GM11168 (cell line): ENCODE data around the gene SLC25A38.

Experiments
- in situ Hi-C: fragments of 300-500 bp; cut with MboI; formaldehyde crosslinking; loops from one replicate; pipeline ENCODE4 v1.12.0; 2022; ENCODE audit warnings: low sequenced_read_pairs; ENCODE audit not compliant: unreplicated experiment

SLC25A38 gene

DNA sequence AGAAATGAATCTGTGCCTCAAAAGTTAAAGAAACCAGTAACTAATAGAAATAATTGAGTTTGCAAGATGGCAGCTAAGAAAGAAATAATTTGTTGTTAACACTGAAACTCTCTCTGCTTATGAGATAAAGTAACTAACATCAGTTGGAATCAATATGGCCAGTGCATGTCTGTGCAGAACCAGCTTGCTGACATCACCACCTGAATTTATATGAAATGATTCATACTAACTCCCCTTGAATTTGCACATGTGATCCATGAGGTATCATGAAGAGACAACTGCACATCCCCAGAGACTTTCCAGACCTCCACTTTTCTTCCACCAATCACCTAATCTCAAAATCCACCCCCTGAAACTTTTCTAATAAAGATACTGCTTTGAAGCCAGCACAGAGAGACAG is 10.3 kb upstream of the SLC25A38 start:
- in situ Hi-C loops: loop anchor here (10.0 kb wide), 1 partner anchor 178 kb away; the partner anchor contains the start of gene XIRP1

DNA sequence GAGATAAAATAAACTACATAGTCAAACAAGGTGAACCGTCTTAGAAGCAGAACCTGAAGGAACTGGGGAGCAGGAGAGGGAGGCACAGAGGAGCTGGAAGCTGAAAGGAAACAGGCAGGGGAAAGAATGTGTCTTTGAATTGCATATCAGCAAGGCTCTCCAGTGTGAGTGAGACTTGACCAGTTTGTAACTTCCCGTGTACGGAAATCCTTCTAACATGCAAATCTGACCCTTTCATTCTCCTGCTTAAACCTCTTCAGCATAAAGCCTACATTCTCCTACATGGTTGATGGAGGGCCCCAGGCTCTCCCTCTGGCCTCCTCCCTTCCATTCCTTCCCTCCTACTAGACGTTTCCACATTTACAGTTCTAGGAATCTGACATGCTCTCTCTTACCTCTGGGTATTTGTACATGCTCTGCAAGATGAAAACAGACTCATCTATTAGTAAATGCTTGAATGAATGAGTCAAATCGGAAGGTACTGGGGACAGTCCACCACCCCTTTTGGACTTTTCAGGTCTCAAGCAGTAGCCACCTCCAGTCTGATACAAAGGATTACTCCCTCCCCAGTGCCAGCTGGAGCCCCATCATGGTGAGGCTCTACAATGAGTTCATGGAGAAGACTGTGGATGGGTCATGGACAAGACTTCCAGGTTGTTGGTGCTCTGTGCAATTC is 6.1 kb upstream of the SLC25A38 start:
- in situ Hi-C loops: loop anchor here (10.0 kb wide), 1 partner anchor 182 kb away; the partner anchor contains the start of gene XIRP1

DNA sequence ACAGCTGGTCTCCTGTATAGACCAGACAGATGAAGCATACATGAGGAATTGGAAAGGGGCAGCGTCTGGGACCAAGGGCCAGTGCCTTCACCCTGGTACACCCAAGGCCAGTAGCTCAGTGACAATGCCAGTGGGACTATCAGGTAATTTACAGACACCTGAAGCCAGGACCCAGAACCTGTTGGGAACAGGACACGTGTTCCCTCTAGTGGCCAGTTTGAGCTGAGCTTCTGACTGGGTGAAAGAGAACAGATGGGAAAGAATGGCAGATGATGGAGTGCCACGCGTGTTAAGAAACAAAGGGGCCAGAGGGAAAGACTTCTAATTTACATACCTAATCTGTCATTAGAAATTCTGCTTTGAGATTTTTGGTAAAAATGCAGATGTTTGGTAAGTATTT is 5.1 kb upstream of the SLC25A38 start:
- in situ Hi-C loops: loop anchor here (10.0 kb wide), 1 partner anchor 183 kb away; the partner anchor contains the start of gene XIRP1

DNA sequence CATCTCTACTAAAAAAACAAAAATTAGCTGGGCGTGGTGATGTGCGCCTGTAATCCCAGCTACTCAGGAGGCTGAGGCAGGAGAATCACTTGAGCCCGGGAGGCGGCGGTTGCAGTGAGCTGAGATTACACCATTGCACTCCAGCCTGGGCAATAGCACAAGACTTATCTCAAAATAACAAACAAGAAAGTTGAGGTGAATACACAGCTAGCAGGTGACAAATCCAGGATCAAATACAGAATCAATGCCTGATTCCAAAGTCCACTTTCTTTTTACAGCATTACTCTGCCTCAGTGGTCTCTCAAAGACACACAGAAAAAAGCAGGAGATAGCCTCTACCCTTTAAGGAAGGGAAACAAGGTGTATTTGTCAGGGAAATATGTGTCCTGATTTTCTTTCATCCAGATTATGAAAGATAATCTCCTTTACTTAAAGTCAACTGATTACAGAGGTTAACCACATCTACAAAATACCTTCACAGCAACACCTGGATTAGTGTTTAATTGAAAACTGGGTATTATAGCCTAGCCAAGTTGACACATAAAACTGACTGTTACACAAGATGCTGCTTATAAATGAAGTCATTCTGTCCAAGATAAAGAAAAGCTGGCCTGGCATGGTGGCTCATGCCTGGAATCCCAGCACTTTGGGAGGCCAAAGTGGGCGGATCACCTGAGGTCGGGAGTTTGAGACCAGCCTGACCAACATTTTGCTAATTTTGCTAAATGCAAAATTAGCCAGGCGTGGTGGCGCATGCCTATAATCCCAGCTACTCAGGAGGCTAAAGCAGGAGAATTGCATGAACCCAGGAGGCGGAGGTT is 4.0 kb upstream of the SLC25A38 start:
- in situ Hi-C loops: loop anchor here (10.0 kb wide), 1 partner anchor 184 kb away; the partner anchor contains the start of gene XIRP1

DNA sequence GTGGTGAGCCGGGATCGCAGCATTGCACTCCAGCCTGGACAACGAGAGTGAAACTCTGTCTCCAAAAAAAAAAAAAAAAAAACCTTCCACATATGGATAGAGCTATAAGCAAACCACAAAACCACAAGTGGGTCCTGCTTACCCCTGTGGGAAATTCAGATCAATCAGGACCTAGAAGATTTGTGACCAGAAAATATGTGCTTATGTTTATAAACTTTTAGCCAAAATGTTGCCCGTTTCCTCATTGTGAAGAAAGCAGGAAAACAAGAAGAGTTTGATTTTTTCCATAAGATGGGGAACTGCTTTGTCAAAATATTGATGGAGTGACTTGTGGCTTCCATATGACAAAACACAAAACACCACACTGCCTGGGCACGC is 3.4 kb upstream of the SLC25A38 start:
- in situ Hi-C loops: loop anchor here (10.0 kb wide), 1 partner anchor 185 kb away; the partner anchor contains the start of gene XIRP1

DNA sequence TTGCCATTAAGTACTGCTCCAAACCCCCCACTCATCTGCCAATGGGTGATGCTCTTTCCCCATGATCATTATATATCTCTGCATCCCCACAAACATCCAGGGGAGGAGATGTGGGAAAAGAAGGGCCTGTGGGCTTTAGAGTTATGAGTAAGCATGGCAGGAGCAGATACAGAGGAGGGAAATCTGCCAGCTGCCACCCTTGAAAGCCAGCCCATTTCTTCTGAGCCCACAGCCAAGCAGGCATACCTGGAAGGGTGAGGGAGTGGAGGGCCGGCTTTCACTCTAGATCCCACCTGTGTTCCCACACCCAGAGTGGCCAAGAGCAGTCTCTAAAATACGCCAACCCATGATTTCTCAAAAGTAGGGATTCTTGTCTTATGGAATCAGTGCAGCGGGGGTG is 1.7 kb upstream of the SLC25A38 start:
- in situ Hi-C loops: no loop called here

DNA sequence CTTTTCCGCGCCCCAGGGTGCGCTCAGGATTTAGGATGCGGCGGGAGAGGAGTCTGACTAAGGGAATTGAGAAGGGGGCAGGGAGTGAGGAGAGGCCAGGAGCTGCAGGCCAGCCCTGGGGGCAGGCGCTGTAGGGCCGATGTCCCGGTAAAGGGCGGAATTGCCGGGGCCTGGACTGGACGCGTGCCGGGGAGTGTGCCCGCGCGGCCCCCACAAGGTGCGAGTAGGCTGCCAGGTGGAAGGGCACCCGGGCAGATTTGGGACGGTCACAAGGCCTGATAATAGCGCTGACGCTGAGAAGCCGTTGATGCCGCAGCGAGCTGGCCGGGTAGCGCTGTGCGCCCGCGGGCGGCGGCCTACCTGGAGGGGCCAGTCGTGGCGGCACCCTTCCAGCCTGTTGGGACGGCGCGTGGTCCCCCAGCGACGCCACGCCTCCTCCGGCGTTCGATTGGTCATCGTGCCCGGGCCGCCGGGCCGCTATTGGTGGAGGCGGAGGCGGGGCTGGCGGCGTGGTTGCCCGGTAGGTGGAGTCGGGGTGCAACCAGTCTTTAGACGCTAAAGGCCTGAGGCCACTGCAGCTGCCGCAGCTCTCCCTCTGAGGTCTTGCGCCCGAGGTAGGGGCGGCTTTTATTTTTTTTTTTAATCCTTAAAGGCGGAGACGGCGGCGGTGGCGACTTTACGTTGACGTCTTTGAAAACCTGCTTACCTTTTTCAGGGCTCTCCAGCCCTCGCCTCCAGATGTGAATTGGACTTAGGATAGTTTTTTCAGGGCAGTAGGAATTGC is 903 bp downstream of the SLC25A38 start:
- in situ Hi-C loops: no loop called here

DNA sequence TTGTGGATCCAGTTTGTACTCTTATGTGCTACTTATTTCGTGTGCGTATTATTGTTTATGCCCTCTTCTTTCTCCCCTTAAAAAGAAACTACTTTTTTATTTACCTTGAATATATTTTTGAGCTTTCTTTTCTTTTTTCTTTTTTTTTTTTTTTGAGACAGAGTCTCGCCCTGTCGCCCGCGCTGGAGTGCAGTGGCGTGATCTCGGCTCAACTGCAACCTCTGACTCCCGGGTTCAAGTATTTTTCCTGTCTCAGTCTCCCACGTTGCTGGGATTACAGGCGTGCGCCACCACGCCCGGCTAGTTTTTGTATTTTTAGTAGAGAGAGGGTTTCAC is 1.5 kb downstream of the SLC25A38 start:
- in situ Hi-C loops: no loop called here

DNA sequence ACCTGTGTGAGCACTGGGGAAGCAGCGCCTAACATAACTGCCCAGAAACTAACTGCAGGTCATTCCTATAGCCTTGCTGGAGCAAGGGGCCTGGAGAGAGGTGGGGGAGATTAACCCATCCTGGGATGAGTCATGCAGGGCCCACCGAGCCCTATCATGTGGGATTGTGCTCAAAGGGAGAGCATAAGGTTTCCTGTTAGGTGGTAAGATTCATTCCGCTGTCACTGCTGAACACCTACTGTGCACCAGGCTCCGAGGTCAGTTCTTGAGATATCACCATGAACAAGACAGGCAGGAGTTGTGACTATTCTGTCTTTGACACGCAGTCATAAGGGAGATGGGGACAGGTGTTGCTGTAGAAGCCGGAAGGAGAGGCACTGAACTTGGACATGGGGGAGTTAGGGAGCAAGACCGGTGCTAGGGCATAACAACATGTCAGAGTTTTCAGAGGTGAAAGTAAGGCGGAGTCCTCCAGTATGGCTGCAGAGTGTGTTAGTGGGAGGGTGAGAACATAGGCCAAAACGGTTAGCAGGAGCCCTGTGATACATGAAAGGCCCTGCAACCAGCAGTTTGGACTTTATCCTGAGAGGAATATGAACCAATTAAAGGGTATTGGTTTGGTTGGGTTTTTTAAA is 2.4 kb downstream of the SLC25A38 start:
- in situ Hi-C loops: no loop called here

DNA sequence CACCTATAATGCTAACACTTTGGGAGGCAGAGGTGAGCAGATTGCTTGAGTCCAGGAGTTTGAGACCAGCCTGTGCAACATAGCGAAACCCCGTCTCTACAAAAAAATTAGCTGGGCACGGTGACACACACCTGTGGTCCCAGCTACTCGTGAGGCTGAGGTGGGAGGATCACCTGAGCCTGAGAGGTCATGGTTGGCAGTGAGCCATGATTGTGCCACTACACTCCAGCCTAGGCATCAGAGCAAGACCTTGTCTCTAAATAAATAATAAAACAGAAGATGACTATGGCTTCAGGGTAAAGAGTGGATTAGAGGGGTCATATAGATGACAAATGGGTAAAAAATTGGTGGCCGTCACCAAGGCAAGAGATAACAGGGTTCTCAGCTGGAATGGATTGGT is 3.1 kb downstream of the SLC25A38 start:
- in situ Hi-C loops: no loop called here

DNA sequence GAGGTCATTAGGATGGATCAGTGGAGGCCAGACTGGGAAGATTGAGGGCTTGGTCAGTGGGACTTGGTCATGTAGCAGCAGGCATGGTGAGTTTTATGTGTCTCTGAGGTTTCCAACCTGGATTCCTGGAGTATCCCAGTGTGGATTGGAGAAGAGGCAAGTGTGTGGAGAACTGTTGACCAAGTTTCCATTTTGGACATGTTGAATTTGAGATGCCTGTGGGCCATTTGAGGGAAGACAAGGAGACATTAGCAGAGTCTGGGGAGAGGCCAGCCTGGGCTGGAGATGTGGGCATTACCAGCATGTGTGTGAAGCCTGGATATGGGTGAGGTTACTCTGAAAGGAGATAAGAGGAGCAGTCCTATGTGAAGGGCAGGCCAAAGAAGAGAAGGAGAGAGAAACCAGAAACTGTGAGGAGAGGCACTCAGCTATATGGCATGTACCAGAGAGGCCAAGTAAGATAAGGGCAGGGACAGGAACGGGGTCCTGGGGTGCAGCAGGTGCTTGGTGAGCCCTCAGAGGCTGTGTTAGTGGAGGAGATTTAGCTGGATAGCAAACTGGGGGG is 4.3 kb downstream of the SLC25A38 start:
- in situ Hi-C loops: no loop called here

DNA sequence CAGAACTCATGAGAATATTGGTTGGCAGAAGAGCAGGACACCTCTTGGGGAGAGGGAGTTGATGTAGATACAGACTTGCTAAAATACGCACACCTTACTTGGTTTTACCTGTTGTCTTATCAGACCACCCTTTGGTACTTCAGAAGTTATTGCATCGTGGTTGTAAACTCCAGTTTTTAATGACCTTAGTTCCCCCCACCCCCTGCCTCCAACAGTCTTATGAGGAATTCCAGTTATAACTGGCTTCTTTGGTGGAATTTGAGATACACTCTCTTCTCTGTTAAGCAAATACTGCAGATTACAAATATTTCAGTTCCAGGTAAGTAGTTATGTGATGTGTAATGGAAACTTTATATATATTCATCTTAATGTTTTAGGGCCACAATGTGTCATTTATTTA is 5.0 kb downstream of the SLC25A38 start:
- in situ Hi-C loops: no loop called here

DNA sequence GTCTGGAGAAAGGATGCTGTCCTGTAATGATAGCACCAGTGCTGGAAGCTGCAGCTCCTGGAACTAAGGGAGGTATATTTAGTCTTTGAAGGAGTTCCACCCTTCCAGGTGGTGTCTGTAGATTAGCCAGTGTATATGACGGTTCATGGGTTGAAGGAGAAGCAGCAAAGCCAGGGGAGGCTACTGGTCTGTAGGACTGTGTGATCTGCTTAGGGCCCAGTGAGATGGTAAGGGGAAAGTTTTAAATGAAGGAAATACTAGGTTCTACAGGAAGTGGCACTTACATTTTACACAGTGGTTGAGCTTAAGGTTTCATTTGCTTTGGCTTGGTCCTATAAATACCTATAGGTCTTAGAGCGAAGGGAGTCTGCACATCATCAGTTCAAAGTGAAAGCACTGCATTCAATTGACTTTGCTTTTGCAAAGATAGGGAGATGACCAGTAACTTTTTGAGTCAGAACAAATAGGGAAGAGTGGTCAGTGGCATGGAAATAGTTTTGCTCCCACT is 5.6 kb downstream of the SLC25A38 start:
- in situ Hi-C loops: no loop called here

DNA sequence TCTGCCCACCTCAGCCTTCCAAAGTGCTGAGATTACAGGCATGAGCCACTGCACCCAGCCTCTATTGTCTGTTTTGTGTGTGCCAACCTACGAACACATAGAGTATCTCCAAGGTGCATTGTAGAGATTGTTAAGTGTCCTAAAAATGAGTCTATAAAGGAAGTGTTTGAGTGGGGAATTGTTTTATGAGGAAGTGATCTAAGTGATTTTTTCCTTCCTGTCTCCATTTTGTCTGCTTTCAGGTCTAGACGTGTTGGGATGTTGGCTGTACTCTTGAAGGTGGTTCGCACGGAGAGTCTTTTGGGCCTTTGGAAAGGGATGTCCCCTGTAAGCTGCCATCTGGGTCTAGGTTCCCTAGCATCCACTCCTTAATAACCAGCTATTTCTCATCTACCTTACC is 7.0 kb downstream of the SLC25A38 start:
- in situ Hi-C loops: no loop called here

DNA sequence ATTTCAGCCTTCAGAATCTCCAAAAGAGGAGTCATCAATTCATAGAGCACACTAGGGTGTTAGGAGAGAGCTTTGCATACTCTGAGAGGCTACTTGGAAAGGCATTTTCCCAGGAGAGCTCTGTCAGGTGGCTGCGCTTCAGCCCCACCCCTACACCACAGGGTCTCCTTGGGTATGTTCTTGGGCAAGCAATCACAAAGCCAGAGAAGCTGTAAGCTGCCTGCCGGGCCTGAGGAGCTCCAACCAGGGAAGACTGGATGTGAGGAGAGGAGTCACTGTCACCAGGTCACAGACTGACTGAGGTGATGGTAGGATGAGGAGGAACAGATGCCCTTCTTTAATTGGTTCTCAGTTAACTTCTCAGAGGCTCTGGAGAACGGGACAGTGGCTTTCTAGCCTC is 13.5 kb downstream of the SLC25A38 start:
- in situ Hi-C loops: no loop called here

DNA sequence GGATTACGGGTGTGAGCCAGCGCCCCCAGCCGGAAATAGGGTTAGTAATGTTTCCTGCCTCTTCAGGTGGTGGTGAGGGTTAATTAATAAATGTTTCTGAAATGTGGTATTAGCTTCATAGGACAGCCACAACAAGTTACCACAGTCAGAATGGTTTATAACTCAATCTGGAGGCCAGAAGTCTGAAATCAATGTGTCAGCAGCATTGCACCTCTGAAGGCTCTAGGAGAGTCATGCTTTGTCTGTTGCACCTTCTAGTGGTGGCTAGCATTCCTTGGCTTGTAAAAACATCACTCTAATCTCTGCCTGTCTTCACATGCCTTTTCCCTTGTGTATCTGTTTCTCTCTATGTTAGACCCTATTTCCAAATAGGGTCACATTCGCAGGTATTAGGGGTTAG is 15.5 kb downstream of the SLC25A38 start:
- in situ Hi-C loops: no loop called here

DNA sequence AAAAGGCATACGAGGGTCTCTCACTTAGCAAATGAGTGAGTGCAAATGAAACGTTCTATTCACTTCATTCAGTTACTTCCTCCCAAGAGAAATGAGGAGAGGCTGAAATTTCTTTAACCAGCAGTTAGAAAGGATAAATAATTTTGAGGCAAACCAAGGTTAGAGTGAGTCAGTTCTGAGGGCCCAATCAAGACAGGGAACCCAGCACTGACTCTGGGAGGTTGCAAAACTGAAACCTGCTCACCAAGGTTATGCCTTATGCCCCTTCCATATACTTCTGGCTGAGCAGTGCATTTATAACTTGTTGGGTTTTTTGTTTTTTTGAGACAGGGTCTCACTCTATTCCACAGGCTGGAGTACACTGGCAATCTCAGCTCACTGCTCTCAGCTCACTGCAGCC is 18.8 kb downstream of the SLC25A38 start:
- in situ Hi-C loops: no loop called here

DNA sequence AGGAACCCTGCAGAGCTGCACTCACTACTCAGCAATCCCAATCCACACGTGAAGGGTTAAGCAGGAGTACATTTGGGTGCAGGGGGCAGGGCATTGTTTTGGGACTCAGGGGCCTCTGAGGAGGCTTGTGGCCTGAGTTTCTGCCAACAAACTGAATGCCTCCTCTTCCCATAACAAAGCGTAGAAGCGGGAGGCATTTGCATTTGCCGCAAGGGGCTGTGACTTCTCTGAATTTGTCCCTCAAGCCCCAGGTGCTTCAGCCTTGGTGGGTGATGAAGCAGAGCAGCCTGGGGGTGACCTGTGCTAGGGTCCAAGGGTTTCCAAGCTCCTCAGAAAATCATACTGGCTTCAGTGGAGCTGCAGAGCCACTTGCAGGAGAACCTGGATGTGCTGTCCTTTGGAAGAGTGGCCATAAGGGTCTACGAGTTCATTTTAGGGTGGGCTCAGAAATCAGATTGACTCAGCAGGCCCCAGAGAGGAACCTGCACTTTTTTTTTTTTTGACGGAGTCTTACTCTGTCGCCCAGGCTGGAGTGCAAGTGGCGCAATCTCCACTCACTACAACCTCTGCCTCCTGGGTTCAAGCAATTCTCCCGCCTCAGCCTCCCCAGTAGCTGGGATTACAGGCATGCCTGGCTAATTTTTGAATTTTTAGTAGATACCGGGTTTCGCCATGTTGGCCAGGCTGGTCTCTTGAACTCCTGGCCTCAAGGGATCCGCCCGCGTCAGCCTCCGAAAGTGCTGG is 21.9 kb downstream of the SLC25A38 start:
- in situ Hi-C loops: no loop called here

DNA sequence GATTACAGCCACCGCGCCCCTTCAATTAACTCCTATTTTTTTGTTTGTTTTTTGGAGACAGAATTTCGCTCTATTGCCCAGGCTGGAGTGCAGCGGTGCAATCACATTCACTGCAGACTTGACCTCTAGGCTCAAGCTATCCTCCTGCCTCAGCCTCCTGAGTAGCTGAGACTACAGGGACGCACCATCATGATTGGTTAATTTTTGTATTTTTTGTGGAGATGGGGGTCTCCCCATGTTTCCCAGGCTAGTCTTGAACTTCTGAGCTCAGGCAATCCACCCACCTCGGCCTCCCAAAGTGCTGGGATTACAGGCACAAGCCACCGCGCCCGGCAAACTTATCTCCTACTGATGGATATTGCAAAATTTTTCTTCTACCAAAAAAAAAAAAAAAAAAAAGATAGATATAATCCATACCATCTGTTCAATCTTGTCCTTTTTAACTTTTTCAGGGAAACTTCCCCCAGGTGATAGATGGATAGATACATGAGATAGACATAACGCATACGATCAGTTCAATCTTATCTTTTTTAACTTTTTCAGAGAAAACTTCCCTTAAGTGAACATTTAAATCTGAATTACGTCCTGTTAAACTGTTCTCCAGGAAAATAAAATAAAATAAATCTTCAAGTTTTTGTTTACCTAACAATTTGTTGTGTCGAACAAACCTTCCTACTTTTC is 22.7 kb downstream of the SLC25A38 start:
- in situ Hi-C loops: no loop called here
